GM12865 (cell line): ENCODE data around the gene ADM2.
A peak's percentile ranks its signal among the peaks of the same experiment; 100 is the strongest.

Experiments used
- DNase-seq: peaks from one replicate; pipeline ENCODE4 v3.0.0; 2010; ENCODE audit warnings: low read depth
- H3K4me3 ChIP-seq: 2 replicates; pipeline ENCODE4 v1.5.1; 2011; ENCODE audit warnings: mild to moderate bottlenecking, low read depth, low read length, control low read depth
- TF ChIP-seq, protein P1 (sequence below): IDR thresholded peaks from 2 replicates; pipeline ENCODE4 v1.5.1; 2011; ENCODE audit warnings: low read length, control low read depth, low read depth, inconsistent platforms; ENCODE audit not compliant: insufficient read depth; ENCODE audit errors: missing control alignments

Gene ADM2

DNA sequence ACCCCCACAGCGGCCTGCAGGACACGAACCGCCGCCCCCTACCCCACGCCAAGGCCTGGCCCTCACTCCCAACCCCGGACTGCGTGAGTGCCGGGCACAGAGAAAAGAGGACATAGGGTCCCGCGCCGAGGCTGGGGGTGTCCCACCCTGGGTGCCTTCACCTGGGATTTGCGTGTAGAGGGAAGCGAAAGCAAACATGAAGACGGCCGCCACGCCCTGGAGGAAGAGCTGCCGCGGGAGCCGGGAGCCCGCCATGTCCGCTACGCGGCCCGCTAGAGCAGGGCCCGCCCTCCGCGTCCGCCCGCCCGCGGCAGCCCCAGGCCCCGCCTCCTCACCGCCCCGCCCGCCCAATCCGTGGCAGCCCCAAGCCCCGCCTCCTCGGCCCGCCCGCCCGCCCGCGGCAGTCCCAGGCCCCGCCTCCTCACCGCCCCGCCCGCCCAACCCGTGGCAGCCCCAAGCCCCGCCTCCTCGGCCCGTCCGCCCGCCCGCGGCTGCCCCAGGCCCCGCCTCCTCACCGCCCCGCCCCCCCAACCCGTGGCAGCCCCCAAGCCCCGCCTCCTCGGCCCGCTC lies 26.2 kb downstream of the ADM2 start, which contains the start of gene LMF2:
Gene LMF2, minus strand, starts transcription at position 282 of the 570 bp plus-strand sequence. Its CDS starts 27 bp downstream, at position 255.
- no peak for DNase-seq

DNA sequence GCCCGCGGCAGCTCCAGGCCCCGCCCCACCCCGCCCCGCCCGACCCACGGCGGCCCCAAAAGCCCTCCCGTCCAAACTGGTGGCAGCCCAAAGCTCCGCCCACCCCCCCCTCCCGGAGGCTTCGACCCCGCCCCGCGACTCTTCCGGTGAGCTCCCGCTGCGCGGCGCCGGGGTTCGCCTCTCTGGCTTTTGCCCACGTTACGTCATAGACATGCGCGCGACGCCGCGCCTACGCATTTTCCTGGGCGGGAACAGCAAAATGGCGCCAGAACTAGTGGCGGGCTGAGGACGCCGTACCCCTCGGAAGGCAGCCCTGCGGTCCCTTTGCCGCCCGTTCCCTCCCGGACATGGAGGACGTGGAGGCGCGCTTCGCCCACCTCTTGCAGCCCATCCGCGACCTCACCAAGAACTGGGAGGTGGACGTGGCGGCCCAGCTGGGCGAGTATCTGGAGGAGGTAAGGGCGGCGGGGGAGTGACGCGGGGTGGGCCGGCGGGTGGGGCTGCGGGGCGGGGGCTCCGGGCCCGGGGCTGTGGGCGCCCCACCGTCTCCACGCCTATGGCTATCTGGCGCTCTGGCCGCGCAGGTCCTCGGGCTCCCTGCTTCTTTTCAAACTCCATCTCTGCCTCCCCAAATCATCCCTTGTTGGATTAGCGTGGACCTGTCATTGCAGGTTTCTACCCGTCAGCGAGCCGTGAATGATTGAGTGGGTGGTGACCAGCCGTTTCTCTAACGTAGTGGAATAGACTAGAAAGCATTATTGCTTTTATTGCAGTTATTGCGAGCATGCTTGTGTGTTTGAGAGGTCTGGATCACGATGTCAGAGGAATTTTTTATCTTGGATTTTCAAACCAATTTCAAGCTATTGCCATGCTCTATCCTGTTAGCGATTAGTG lies 26.9 kb downstream of the ADM2 start, which contains the start of gene NCAPH2:
Gene NCAPH2, plus strand, starts transcription at position 234 of the 894 bp plus-strand sequence. Its CDS starts 114 bp downstream, at position 348.
- peak within 1 kb of the TSS; percentile 88 for H3K4me3 ChIP-seq
- peak; percentile 99 for DNase-seq
- TF ChIP-seq, protein P1, sequence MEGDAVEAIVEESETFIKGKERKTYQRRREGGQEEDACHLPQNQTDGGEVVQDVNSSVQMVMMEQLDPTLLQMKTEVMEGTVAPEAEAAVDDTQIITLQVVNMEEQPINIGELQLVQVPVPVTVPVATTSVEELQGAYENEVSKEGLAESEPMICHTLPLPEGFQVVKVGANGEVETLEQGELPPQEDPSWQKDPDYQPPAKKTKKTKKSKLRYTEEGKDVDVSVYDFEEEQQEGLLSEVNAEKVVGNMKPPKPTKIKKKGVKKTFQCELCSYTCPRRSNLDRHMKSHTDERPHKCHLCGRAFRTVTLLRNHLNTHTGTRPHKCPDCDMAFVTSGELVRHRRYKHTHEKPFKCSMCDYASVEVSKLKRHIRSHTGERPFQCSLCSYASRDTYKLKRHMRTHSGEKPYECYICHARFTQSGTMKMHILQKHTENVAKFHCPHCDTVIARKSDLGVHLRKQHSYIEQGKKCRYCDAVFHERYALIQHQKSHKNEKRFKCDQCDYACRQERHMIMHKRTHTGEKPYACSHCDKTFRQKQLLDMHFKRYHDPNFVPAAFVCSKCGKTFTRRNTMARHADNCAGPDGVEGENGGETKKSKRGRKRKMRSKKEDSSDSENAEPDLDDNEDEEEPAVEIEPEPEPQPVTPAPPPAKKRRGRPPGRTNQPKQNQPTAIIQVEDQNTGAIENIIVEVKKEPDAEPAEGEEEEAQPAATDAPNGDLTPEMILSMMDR, result no peak

More for the DNA sequence above, 26.2 kb downstream of the ADM2 start, which contains the start of gene LMF2:
- TF ChIP-seq, protein P1, result no peak
- peak within 1 kb of the TSS; percentile 88 for H3K4me3 ChIP-seq

DNA sequence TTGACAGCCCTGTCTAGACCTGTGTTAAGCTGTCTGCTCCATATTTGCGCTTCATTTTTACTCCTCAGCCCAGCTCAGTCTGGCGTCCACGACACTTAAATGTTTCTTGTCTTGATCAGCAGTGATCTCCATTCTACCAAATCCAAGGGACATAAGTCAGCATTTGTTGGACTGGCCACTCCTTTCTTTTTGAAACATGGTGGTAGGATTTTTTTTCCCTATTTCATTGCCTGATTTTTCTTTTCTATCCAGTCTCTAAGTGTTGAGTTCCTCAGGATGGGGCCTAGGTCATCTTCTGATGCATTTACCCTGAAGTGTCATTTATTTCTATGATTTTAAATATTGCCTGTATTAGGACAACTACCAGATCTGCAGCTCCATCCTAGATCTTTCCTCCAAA lies 27.6 kb downstream of the ADM2 start:
- peak; percentile 13 for DNase-seq
- TF ChIP-seq, protein P1, result no peak

DNA sequence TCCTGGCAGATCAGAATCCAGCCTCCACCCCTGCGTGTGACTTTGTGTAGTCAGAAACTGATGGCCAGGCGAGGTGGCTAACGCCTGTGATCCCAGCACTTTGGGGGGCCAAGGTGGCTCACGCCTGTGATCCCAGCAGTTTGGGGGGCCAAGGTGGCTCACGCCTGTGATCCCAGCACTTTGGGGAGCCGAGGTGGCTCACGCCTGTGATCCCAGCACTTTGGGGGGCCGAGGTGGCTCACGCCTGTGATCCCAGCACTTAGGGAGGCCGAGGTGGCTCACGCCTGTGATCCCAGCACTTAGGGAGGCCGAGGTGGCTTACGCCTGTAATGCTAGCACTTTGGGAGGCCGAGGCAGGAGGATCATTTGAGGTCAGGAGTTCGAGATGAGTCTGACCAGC lies 31.8 kb downstream of the ADM2 start:
- TF ChIP-seq, protein P1, result no peak
- no peak for DNase-seq
- H3K4me3 ChIP-seq, result no peak overlapping the region

More for the DNA sequence above, 27.6 kb downstream of the ADM2 start:
- H3K4me3 ChIP-seq, result peak overlapping the region; percentile 83

DNA sequence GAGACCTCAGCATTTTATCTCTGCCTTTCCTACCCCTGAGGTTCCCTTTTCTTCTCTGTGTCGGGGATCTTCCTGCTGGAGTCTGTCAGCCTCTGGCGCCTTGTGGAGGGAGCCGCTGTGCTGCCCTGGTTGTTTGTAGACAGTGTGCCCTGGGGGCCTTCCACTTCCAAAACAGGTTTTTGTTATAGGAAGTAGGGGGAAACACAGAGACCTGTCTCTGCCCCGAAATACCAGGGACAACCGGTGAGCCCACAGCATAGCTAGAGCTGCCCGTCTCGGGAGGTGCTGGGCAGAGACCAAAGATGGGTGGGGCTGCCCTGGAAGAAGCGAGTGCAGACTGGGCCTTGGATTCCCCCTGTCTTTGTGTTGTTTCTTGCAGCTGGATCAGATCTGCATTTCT lies 34.7 kb downstream of the ADM2 start:
- DNase-seq, result no peak
- TF ChIP-seq, protein P1, result no peak
- H3K4me3 ChIP-seq, result no peak overlapping the region

DNA sequence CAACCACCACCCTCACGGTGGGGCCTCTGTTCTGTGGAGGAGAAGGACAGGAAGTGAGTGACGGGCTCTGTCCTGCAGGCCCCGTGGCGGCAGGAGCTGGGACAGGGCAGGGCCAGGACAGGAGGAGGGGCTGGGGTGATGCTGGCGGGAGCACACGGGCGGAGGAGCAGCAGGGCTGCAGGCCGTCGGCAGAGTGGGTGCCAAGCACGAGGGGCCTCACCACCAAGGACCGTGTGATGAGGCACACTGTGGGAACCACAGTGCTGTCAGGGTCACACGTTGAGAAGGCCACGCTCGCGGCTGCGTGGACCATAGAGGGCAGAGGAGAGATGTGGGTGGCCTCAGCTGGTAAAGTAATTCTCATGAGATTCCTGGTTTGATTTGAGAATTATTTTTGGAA lies 35.5 kb downstream of the ADM2 start:
- no peak overlapping the region for H3K4me3 ChIP-seq
- TF ChIP-seq, protein P1, result no peak
- DNase-seq, result no peak
